K562 (cell line): ENCODE measurements around the gene DDX41. TPM values are rescaled to one million over a fixed set of nuclear protein-coding genes. Genes with fewer than 3 reads are reported as not detected.

Experiments
- ATAC-seq: fragments of 200-7000 bp; cut with Tn5 transposase; 3 replicates; pipeline ENCODE4 v1.9.1; 2020; ENCODE audit warnings: moderate library complexity
- BruUV-seq: library from RNA; stranded (reverse); fragments of 400-500 nt; replicated peaks from 2 replicates; lab custom pipeline; 2021; lab: Mats Ljungman, UMichigan
- CTCF ChIA-PET: fragments of 300-600 bp; formaldehyde crosslinking; extraction: SDS; loops from one replicate; lab custom pipeline; 2021; ENCODE audit warnings: low intra/inter-chr PET ratio; lab: Yijun Ruan, JAX
- POLR2A ChIA-PET: fragments of 300-600, 350-650 bp; sonication (Branson Sonifier 250); formaldehyde crosslinking; extraction: SDS; loops from one replicate; lab custom pipeline; 2021; ENCODE audit warnings: antibody characterized with exemption, inconsistent platforms; lab: Yijun Ruan, JAX
- DNase-seq, 4 experiments: peaks; one replicate each; pipeline versions ENCODE4 v3.0.0 to v3.0.0-alpha.2; 2011 to 2018; ENCODE audit warnings: low spot score in 3 of 4, mixed read lengths in 3 of 4; ENCODE audit errors: extremely low read depth in 1 of 4
- FAIRE-seq: peaks from 2 replicates; lab custom pipeline; 2011; peaks lifted over from hg19 to GRCh38; lab: Jason Lieb, UNC
- H2AFZ ChIP-seq: 2 replicates; pipeline ENCODE4 v1.6.0; 2011; ENCODE audit warnings: low read depth, low read length, control low read depth, inconsistent platforms
- H3K27ac ChIP-seq: fragments of 200-600 bp; 3 replicates; pipeline ENCODE4 v1.8.0; 2011; ENCODE audit warnings: low read depth, mild to moderate bottlenecking, control low read depth, inconsistent platforms, low read length, moderate library complexity, mixed read lengths; ENCODE audit errors: extremely low read depth
- H3K27me3 ChIP-seq, 2 experiments: fragments of 300-600 bp in 1 of 2; 2 replicates in 1 of 2; 3 replicates in 1 of 2; pipeline versions ENCODE4 v1.6.0 to v1.8.0; 2011; ENCODE audit warnings: inconsistent platforms in 2 of 2, low read length in 2 of 2, mild to moderate bottlenecking in 1 of 2, mixed read lengths in 1 of 2, moderate library complexity in 1 of 2; ENCODE audit not compliant: control insufficient read depth in 2 of 2, insufficient read depth in 2 of 2
- H3K36me3 ChIP-seq: fragments of 300-600 bp; 3 replicates; pipeline ENCODE4 v1.8.0; 2011; ENCODE audit warnings: mild to moderate bottlenecking, low read length, inconsistent platforms; ENCODE audit not compliant: control insufficient read depth, insufficient read depth
- H3K4me1 ChIP-seq, 2 experiments: fragments of 200-600 bp in 1 of 2; replicated peaks in 1 of 2; 2 replicates in 1 of 2; 3 replicates in 1 of 2; pipeline versions ENCODE4 v1.5.1 to v1.8.0; 2011; ENCODE audit warnings: inconsistent platforms in 2 of 2, low read length in 2 of 2, mild to moderate bottlenecking in 1 of 2, mixed read lengths in 1 of 2, moderate library complexity in 1 of 2; ENCODE audit not compliant: control insufficient read depth in 2 of 2, insufficient read depth in 2 of 2
- H3K4me2 ChIP-seq: 2 replicates; pipeline ENCODE4 v1.6.1; 2011; ENCODE audit warnings: low read length, control low read depth, inconsistent platforms, mixed read lengths; ENCODE audit not compliant: insufficient read depth
- H3K4me3 ChIP-seq: fragments of 200-600 bp; sonication (generic), shearing (Covaris generic); 2 replicates; pipeline ENCODE4 v1.5.1; 2016; ENCODE audit warnings: control low read depth, inconsistent platforms
- H3K79me2 ChIP-seq: fragments of 200-600 bp; 3 replicates; pipeline ENCODE4 v1.8.0; 2011; ENCODE audit warnings: low read length, inconsistent platforms; ENCODE audit not compliant: control insufficient read depth, insufficient read depth
- H3K9ac ChIP-seq, 2 experiments: 2 replicates each; pipeline versions ENCODE4 v1.6.0 to v1.6.1; 2011; ENCODE audit warnings: low read depth in 2 of 2, low read length in 2 of 2, control low read depth in 1 of 2, inconsistent platforms in 1 of 2, mild to moderate bottlenecking in 1 of 2, mixed read lengths in 1 of 2; ENCODE audit not compliant: insufficient read depth in 1 of 2
- H3K9me1 ChIP-seq: one replicate; pipeline ENCODE4 v1.6.0; 2011; ENCODE audit warnings: inconsistent platforms, mild to moderate bottlenecking, low read length, moderate library complexity; ENCODE audit not compliant: control insufficient read depth, insufficient read depth
- H3K9me3 ChIP-seq: replicated peaks from 2 replicates; pipeline ENCODE4 v1.5.1; 2011; ENCODE audit warnings: low read depth, low read length, inconsistent platforms; ENCODE audit not compliant: control insufficient read depth, insufficient read depth
- H4K20me1 ChIP-seq: replicated peaks from 2 replicates; pipeline ENCODE4 v1.6.1; 2011; ENCODE audit warnings: low read length, inconsistent platforms, mixed read lengths; ENCODE audit not compliant: control insufficient read depth, insufficient read depth
- AFF4 ChIP-seq: sonication (generic); formaldehyde crosslinking; IDR thresholded peaks from 2 replicates; pipeline ENCODE4 v1.8.0; 2023; ENCODE audit warnings: mild to moderate bottlenecking, missing genetic modification reagents
- DPF2 ChIP-seq: fragments of 450-650 bp; IDR thresholded peaks from 2 replicates; pipeline ENCODE4 v1.6.1; 2016
- JUN ChIP-seq, 2 experiments: sonication (generic) in 1 of 2; formaldehyde crosslinking in 1 of 2; IDR thresholded peaks; 2 replicates each; pipeline versions ENCODE4 v1.6.1 to v1.8.0; 2012 to 2022; ENCODE audit warnings: borderline replicate concordance in 2 of 2, mild to moderate bottlenecking in 2 of 2, improper control_type of control experiment in 1 of 2, low read depth in 1 of 2, low read length in 1 of 2, missing genetic modification reagents in 1 of 2
- PHF8 ChIP-seq: fragments of 200-600 bp; sonication (generic); IDR thresholded peaks from 2 replicates; pipeline ENCODE4 v1.6.1; 2012; ENCODE audit warnings: mixed run types, mild to moderate bottlenecking, inconsistent platforms, low read length, moderate library complexity, borderline replicate concordance
- SMARCE1 ChIP-seq: fragments of 450-650 bp; IDR thresholded peaks from 2 replicates; pipeline ENCODE4 v1.7.1; 2016; ENCODE audit warnings: mild to moderate bottlenecking
- TEAD1 ChIP-seq, 2 experiments: fragments of 450-650 bp in 1 of 2; sonication (generic) in 1 of 2; formaldehyde crosslinking; IDR thresholded peaks; 2 replicates each; pipeline versions ENCODE4 v1.4.0 to v1.8.0; 2020 to 2022; ENCODE audit warnings: mild to moderate bottlenecking in 2 of 2, missing genetic modification reagents in 1 of 2
- WGBS: fragments of 100-300 bp; shearing (Covaris generic); methylation state at CpG from one replicate; pipeline ENCODE4 v1.1.6; 2016; ENCODE audit warnings: low coverage, mixed read lengths; ENCODE audit not compliant: insufficient coverage; ENCODE audit errors: missing lambda C conversion rate; 5-methylcytosine and 5-hydroxymethylcytosine counted together
- in situ Hi-C: fragments of 300-500 bp; cut with MboI; formaldehyde crosslinking; loops from 4 replicates; pipeline ENCODE4 v1.15.0; 2018; ENCODE audit warnings: inconsistent platforms, mixed read lengths
- intact Hi-C: fragments of 100-400 bp; cut with micrococcal nuclease; formaldehyde crosslinking; loops from 2 replicates; pipeline ENCODE4 v1.14.2; 2022
- polyA plus RNA-seq, 8 experiments: library from polyadenylated mRNA; depleted of rRNA in 4 of 8; stranded (reverse) in 5 of 8; unstranded in 3 of 8; fragments of >200 nt; fragmentation: Nextera tagmentation in 2 of 8; fragmentation: Illumina TruSeq in 1 of 8; extraction: Ambion mirVana in 2 of 8; extraction: Trizol in 1 of 8; gene quantifications; 2 replicates each; pipeline versions ENCODE4 v1.2.1 to v1.2.3, GENCODE V29; 2011 to 2014; ENCODE audit warnings: inconsistent platforms in 1 of 8, missing spikeins in 1 of 8
- total RNA-seq, 7 experiments: library from RNA; depleted of rRNA in 6 of 7; stranded (reverse); fragments of >200 nt in 6 of 7; fragmentation: Illumina TruSeq in 2 of 7; extraction: Trizol in 2 of 7; gene quantifications; 2 replicates each; pipeline versions ENCODE4 v1.2.1 to v1.2.3, GENCODE V29; 2011 to 2021; ENCODE audit warnings: low replicate concordance in 1 of 7
- TF ChIP-seq, protein P1 (sequence below): sonication (generic); formaldehyde crosslinking; IDR thresholded peaks from 2 replicates; pipeline ENCODE4 v1.9.0; 2022; ENCODE audit warnings: mild to moderate bottlenecking, missing genetic modification reagents
- TF ChIP-seq, protein P2 (sequence below): fragments of 450-650 bp; IDR thresholded peaks from 2 replicates; pipeline ENCODE4 v1.6.1; 2018; ENCODE audit not compliant: partially characterized antibody
- TF ChIP-seq, protein P3 (sequence below), 2 experiments: IDR thresholded peaks; 2 replicates each; pipeline ENCODE4 v1.6.1; 2011; ENCODE audit warnings: borderline replicate concordance in 1 of 2, control low read depth in 1 of 2, low read depth in 1 of 2, low read length in 1 of 2, mild to moderate bottlenecking in 1 of 2, mixed read lengths in 1 of 2, moderate library complexity in 1 of 2; ENCODE audit not compliant: insufficient read depth in 1 of 2, insufficient read length in 1 of 2, poor library complexity in 1 of 2, severe bottlenecking in 1 of 2; ENCODE audit errors: extremely low read depth in 1 of 2

DDX41 gene
- total and polyA plus RNA-seq, 9 of the 15 experiments (the other 6 are each of a cell fraction or from before 2014, with no cell fraction given): 38.2 to 284 (median 116) TPM

DNA sequence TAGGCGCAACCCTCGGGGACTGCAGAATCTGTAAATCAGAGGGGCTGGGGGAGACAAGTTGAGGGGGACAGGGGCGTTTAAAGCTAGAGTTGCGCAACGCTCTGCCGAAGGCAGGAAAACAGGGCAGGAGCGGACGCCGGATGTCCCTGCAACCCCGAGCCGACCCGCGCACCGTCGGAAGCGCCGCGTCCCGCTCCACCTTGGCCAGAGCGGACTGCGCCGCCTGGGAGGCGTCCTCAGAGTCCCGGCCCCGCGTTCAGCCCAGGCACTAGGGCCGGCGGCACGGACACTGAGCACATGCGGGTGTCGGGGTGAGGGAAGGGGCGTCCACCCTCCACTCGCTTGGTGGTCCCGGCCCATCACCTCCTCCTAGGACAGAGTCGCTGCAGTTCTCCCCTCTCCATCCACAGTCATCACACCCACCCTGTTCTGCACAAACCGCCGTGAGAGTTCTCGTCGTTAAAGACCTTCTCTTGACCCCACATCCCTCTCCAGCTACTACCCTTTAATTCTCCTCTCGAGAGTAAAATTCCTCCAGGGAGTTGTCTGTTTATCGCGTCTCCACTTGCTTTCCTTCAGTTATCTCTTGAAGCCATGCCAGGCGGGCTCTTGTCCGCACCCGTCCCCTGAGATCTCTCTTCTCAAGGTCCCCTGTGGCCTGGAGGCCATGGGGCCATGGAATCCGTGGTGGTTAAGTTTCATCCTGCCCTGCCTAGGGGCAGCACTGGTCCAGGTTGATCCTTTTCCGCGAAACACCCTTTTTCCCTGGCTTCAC, 18.6 kb downstream of the DDX41 start:
- FAIRE-seq (peak; percentile 89), DNase-seq (peak; percentile 42 to 82 (median 60)), ATAC-seq (peak; percentile 8)
- intact Hi-C loops (loop anchor here (5.0 kb wide), 1 partner anchor 181 kb away; no protein-coding TSS in a partner anchor), in situ Hi-C loops (no loop called here)
- Histone ChIP-seq H3K9ac (peak overlapping the region; percentile 87 to 93), H3K27ac (peak overlapping the region; percentile 95), H3K9me1 (no peaks in the 10 kb centered on the region), H3K36me3 (peaks cover 27% of the 10 kb centered on the region; the same call in 2 of the 3 replicates), H2AFZ (peak overlapping the region; percentile 69), H3K4me1 (peaks cover 51 to 82% of the 10 kb centered on the region in 2 experiments), H3K4me2 (peak overlapping the region; percentile 85), H3K79me2 (peaks cover 46% of the 10 kb centered on the region), H3K27me3 (no peaks in the 10 kb centered on the region), H4K20me1 (no peaks in the 10 kb centered on the region; the same call in 1 of the 2 replicates), H3K4me3 (peak overlapping the region; percentile 82), H3K9me3 (no peaks in the 10 kb centered on the region)
- CTCF ChIA-PET: interaction anchor here (0.6 kb wide), 1 partner anchor 180 kb away, joined by 3 read pairs; no protein-coding TSS in a partner anchor
- POLR2A ChIA-PET: interaction anchor here (0.6 to 2.7 kb wide), 15 partner anchors 9 to 190 kb away, joined by 3 to 26 read pairs (median 3); partner anchors contain the start of gene DOK3
- 4% methylated on average over 38 of the region's 48 CpGs for WGBS
- BruUV-seq: TSS peak; percentile 95
- TF ChIP-seq DPF2: peak; percentile 23; the same call in 1 of the 2 replicates
- 0 out of 4 replicates have a peak, but pooled peaks of 1 of the 2 experiments have one; percentile 66 for TF ChIP-seq TEAD1 (CRISPR knock-in tag; IDR thresholded peaks at IDR 0.05)
- TF ChIP-seq AFF4 (CRISPR knock-in tag): no peak
- TF ChIP-seq, protein P1, sequence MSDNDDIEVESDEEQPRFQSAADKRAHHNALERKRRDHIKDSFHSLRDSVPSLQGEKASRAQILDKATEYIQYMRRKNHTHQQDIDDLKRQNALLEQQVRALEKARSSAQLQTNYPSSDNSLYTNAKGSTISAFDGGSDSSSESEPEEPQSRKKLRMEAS: peak; percentile 65
- TF ChIP-seq, protein P2, sequence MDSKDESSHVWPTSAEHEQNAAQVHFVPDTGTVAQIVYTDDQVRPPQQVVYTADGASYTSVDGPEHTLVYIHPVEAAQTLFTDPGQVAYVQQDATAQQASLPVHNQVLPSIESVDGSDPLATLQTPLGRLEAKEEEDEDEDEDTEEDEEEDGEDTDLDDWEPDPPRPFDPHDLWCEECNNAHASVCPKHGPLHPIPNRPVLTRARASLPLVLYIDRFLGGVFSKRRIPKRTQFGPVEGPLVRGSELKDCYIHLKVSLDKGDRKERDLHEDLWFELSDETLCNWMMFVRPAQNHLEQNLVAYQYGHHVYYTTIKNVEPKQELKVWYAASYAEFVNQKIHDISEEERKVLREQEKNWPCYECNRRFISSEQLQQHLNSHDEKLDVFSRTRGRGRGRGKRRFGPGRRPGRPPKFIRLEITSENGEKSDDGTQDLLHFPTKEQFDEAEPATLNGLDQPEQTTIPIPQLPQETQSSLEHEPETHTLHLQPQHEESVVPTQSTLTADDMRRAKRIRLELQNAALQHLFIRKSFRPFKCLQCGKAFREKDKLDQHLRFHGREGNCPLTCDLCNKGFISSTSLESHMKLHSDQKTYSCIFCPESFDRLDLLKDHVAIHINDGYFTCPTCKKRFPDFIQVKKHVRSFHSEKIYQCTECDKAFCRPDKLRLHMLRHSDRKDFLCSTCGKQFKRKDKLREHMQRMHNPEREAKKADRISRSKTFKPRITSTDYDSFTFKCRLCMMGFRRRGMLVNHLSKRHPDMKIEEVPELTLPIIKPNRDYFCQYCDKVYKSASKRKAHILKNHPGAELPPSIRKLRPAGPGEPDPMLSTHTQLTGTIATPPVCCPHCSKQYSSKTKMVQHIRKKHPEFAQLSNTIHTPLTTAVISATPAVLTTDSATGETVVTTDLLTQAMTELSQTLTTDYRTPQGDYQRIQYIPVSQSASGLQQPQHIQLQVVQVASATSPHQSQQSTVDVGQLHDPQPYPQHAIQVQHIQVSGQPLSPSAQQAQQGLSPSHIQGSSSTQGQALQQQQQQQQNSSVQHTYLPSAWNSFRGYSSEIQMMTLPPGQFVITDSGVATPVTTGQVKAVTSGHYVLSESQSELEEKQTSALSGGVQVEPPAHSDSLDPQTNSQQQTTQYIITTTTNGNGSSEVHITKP: peak; percentile 35
- no peak for TF ChIP-seq PHF8
- TF ChIP-seq JUN (IDR thresholded peaks at IDR 0.05; ENCODE audit: borderline replicate concordance, low read depth, low read length): no peak
- peak; percentile 62; the same call in 1 of the 2 replicates for TF ChIP-seq JUN (CRISPR knock-in tag; IDR thresholded peaks at IDR 0.05; ENCODE audit: borderline replicate concordance)
- peak; percentile 27; the same call in 1 of the 2 replicates for TF ChIP-seq SMARCE1
- TF ChIP-seq, protein P3, sequence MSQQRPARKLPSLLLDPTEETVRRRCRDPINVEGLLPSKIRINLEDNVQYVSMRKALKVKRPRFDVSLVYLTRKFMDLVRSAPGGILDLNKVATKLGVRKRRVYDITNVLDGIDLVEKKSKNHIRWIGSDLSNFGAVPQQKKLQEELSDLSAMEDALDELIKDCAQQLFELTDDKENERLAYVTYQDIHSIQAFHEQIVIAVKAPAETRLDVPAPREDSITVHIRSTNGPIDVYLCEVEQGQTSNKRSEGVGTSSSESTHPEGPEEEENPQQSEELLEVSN (IDR thresholded peaks at IDR 0.05; ENCODE audit: borderline replicate concordance in 1 of 2, extremely low read depth in 1 of 2, insufficient read depth in 1 of 2, insufficient read length in 1 of 2, low read depth in 1 of 2, low read length in 1 of 2, poor library complexity in 1 of 2, severe bottlenecking in 1 of 2): peak in 1 of 2 experiments; percentile 22
